Stimulated activated CD8-positive, alpha-beta memory T cell treated with anti-CD3 and anti-CD28 coated beads, Interleukin-15, amount 100 ng/mL, for 4 hours (primary cell): ENCODE data around the gene DCTPP1.
"Not testable (repeated sequence)": the region's sequence is repeated elsewhere in the genome, so short reads cannot be mapped to it uniquely, and the experiment has no call there.

Experiments used
- DNase-seq, 2 donors: peaks; one replicate each; pipeline ENCODE4 v3.0.0-alpha.2; 2020; ENCODE audit warnings: low read depth in 2 of 2

The DCTPP1 gene

GRCh38 chr16:30429678-30430427 lies at the start of gene DCTPP1:
DCTPP1 (minus strand) TSS chr16:30430030; CDS start chr16:30429980, 50 bp downstream.
- peak; percentile 90 to 96 for DNase-seq

- DNase-seq: no peak
These were observed 49.1 kb upstream of the DCTPP1 start for GRCh38 chr16:30478766-30479478.

- DNase-seq: not testable (repeated sequence)
These were observed 47.9 kb upstream of the DCTPP1 start for GRCh38 chr16:30477773-30478172.

- no peak for DNase-seq
These were observed 47.2 kb upstream of the DCTPP1 start for GRCh38 chr16:30476991-30477390.

GRCh38 chr16:30474684-30475083 lies 44.9 kb upstream of the DCTPP1 start:
- no peak for DNase-seq

- DNase-seq: no peak
These were observed 44.2 kb upstream of the DCTPP1 start for GRCh38 chr16:30474074-30474452.

GRCh38 chr16:30473231-30474073 lies 43.6 kb upstream of the DCTPP1 start:
- peak; percentile 43 to 50 for DNase-seq

- DNase-seq: peak; percentile 73 to 80
These were observed 42.6 kb upstream of the DCTPP1 start, which contains the start of gene ITGAL for GRCh38 chr16:30472328-30472942. ITGAL (plus strand) TSS chr16:30472742; CDS start chr16:30472838, 96 bp downstream.

GRCh38 chr16:30470632-30470995 lies 40.8 kb upstream of the DCTPP1 start:
- no peak for DNase-seq

GRCh38 chr16:30470170-30470512 lies 40.3 kb upstream of the DCTPP1 start:
- DNase-seq: no peak

- no peak for DNase-seq
These were observed 34.2 kb upstream of the DCTPP1 start for GRCh38 chr16:30464078-30464477.

GRCh38 chr16:30461426-30461825 lies 31.6 kb upstream of the DCTPP1 start:
- not testable (repeated sequence) for DNase-seq

GRCh38 chr16:30459456-30459855 lies 29.6 kb upstream of the DCTPP1 start:
- no peak for DNase-seq

GRCh38 chr16:30458561-30459394 lies 28.9 kb upstream of the DCTPP1 start:
- DNase-seq: peak; percentile 71 to 79

- no peak for DNase-seq
These were observed 28.1 kb upstream of the DCTPP1 start for GRCh38 chr16:30457743-30458560.

- no peak for DNase-seq
These were observed 27.4 kb upstream of the DCTPP1 start for GRCh38 chr16:30457256-30457655.

- DNase-seq: no peak
These were observed 26.5 kb upstream of the DCTPP1 start for GRCh38 chr16:30456302-30456701.

GRCh38 chr16:30452709-30453580 lies 23.1 kb upstream of the DCTPP1 start:
- DNase-seq: not testable (repeated sequence)

GRCh38 chr16:30449116-30449435 lies 19.2 kb upstream of the DCTPP1 start:
- no peak for DNase-seq
